AG09319 (cell line): ENCODE results near the gene JPH4.
"Not testable (repeated sequence)": the region's sequence is repeated elsewhere in the genome, so short reads cannot be mapped to it uniquely, and the experiment has no call there.

Source experiments
- DNase-seq: peaks from one replicate; pipeline ENCODE4 v3.0.0-alpha.2; 2010; ENCODE audit warnings: low read depth; ENCODE audit errors: extremely low read depth
- CTCF ChIP-seq: IDR thresholded peaks from 2 replicates; pipeline ENCODE4 v1.5.1; 2011; ENCODE audit warnings: low read depth, mild to moderate bottlenecking, inconsistent platforms, low read length, moderate library complexity

JPH4 gene

GRCh38 chr14:23542261-23542660, 36.3 kb downstream of the JPH4 start:
- no peak for DNase-seq
- TF ChIP-seq CTCF = no peak

GRCh38 chr14:23540141-23540469, 38.5 kb downstream of the JPH4 start:
- TF ChIP-seq CTCF = no peak
- no peak for DNase-seq

- DNase-seq = no peak
- peak; percentile 66 for TF ChIP-seq CTCF
Observed at GRCh38 chr14:23539248-23540140, 39.1 kb downstream of the JPH4 start.

- no peak for DNase-seq
- no peak for TF ChIP-seq CTCF
Observed at GRCh38 chr14:23538785-23539184, 39.8 kb downstream of the JPH4 start.

GRCh38 chr14:23538050-23538718, 40.4 kb downstream of the JPH4 start:
- no peak for DNase-seq
- no peak for TF ChIP-seq CTCF

GRCh38 chr14:23537351-23538049, 41.1 kb downstream of the JPH4 start:
- no peak for TF ChIP-seq CTCF
- no peak for DNase-seq

GRCh38 chr14:23536906-23537305, 41.7 kb downstream of the JPH4 start:
- DNase-seq = not testable (repeated sequence)
